HG03103 (cell line): Measurements from ENCODE around the gene LSS.

ENCODE experiments used
- ATAC-seq: cut with Tn5 transposase; IDR thresholded peaks from one replicate; pipeline ENCODE4 v1.9.1; 2021; ENCODE audit warnings: low read depth; ENCODE audit not compliant: unreplicated experiment

Gene LSS

DNA sequence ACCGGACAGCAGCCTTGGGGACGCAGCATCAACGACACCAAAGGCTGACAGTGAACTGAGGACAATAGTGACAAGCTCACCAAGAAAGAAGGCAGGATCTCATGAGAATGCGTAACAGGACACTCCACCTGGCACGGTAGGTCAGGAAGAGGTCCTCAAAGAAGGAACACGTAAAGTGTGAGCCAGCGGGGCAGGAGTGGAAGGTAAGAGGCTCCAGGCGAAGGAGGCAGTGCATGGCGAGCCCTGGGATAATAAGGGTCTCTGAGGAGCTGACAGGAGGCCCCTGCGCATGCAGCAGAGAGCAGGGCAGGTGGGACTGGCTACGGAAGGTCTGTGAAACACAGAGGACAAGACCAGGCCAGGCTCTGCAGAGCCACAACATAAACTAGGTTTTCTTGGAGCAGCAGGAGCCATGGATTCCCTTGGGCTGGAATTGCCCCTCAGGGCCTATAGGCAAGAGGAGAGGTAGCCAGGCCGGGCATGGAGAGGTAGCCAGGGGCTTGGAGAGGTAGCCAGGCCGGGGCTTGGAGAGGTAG lies 8.2 kb downstream of the LSS start:
- no peak for ATAC-seq

DNA sequence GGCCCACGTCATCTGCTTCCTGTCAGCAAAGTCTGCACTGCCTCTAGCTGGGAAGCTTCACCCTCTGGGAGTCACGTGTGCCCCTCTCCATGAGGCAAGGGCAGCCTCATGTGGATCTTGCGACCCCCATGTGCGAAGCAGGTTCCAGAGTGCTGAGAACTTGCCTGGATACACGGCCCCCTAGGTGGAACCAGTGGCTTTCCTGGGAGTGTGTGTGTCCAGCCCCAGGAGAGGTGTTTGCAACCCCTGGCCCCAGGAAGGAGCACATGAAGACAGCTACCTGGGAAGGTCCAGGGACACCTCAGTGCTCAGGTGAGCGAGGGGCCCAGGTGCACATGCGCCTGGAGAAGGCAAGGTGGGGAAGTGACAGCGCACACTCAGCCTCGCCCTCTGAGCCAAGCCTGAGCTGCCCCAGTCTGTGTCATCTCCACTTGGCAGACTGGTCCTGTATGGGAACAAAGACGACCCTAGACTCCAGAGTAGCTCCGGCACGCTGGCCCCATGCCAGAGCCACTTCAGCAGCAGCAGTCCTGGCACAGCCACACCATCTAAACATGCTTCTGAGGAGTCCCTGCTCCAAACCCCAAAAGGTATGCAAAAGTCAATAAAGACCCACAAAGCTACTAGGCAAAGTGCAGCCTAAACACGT lies 8.9 kb downstream of the LSS start:
- no peak for ATAC-seq

GRCh38 chr21:46218906-46219590 lies 9.5 kb downstream of the LSS start:
- ATAC-seq: no peak

GRCh38 chr21:46217511-46218196 lies 10.9 kb downstream of the LSS start:
- ATAC-seq: no peak

GRCh38 chr21:46216132-46216747 lies 12.3 kb downstream of the LSS start:
- no peak for ATAC-seq

- no peak for ATAC-seq
Measured at GRCh38 chr21:46215436-46216131, 13.0 kb downstream of the LSS start.

DNA sequence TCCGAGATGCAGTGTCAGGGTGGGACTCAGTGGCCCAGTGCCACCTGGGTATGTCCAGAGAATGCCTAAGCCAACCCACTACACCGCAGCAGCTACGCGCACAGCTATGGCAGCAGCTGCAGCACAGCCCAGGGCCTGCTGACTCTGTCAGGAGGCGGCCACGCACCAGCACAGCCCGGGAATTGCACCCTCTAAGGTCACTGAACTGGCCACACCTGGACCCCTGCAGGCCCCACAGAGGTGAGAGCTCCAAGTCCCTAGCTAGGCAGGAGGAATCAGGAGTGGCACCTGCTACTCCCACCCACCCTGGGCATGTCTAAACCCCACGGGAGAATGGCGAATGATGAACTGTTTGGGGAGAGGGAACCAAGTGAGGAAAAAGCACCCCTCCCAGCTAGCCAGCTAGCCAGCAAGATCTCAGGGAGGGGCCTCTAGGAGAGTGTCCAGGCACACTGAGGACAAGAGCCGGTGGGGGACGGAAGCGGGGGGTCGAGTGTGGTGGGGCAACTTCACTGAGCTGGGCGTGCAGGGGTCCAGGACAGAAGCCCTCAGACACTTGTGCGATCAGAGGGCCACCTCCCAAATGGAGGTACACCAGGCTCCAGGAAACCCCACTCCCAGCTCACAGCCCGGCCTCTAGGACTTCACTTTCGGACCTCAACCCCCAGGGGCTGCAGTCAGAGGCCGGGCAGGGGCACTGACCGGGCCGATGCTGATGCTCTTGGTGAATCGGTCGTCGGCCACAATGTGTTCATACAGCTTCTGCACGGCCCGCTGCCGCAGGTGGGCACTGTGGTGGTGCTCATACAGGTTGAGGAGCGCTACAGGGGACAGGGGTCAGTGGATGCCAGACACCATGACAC lies 13.9 kb downstream of the LSS start:
- ATAC-seq: no peak

DNA sequence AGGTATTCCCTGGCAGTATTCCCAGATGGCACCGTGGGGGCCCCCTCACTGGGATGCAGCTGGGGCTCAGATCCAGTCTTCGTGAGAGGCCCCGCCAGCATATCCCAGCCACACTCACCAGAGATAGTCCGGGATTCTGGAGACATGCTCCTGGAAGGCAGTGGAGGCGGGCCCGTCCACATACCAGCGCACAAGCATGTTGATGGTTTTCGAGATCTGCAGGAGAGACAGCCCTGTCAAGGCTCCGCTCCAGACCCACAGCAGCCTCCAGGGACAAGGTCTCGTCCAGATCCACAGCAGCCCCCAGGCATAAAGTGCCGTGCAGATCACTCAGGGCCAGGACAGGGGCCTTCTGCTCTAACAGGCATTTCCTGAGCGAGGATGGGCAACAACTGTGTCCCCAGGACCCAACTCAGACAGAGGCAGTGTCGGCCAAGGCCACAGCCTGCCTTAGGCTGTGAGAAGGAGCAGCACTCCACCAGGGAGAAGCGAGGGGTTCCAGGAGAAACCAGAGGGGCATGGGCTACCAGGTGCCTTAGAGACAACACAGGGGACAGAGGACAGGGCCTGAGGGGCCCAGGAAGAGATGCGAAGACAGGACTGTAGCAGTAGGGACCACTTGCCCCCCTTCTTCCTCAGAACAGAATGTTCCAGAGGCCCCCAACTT lies 14.8 kb downstream of the LSS start:
- no peak for ATAC-seq

- no peak for ATAC-seq
Measured at GRCh38 chr21:46212721-46213484, 15.7 kb downstream of the LSS start.

DNA sequence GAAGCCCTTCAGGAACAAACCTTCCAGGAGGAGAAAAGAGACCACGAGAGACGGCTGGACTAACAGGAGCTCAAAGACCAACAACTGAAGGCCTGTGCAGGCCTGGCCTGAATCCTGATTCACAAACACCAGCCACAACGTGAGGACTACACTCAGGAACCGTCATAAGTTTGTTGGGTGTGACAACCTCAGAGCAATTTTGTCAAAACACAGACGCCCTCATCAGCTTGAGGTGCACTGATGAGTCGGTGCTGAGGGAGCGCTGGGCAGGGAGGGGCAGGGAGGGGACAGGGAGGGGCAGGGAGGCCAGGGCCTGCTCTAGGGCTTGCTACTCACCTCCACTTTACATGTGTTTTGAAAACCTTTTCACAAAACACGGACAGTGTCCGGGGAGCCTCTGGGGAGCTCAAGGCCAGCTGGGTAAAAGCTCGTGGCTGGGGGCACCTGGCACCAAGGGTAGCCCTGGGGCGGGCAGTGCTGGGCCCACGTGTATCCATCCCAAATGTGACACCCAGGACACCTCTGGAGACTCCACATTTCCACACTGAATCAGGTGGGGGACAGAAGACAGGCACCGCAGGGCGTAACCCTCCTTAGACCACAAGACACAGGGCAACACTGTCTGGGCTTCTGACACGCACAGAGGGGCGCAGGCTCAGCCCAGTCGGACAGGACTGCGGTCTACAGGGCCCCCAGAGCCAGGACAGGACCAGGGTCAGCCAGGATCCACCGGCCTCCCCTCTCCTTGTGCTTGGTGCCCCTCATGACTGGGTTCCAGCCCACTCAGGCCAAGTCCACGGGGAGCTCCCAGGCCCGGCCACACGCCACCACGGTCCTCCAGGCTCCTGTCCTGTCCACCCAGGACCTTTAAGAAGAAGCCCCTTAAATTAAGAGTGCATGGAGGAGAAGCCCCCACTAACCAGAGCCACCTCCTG lies 16.5 kb downstream of the LSS start:
- no peak for ATAC-seq

DNA sequence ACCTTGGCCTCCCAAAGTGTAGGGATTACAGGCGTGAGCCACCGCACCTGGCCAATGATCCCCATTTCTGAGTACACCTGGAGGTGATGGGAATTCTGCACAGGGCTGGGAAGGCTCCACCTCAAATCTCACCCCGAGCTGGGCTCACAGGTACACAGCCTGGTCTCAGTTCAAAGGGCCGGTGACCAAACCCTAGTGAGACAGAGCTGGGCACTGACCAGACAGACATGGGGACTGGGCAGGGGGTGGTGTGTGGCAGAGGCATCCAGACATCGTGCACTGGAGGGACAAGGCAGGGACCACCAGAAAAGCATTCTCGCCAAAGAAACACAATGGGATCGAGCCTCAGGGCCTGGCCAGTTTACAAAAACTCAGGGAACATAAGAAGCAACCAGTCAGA lies 17.2 kb downstream of the LSS start:
- no peak for ATAC-seq

- ATAC-seq: no peak
Measured at GRCh38 chr21:46210378-46211136, 18.0 kb downstream of the LSS start.

GRCh38 chr21:46208761-46209721 lies 19.5 kb downstream of the LSS start:
- no peak for ATAC-seq

DNA sequence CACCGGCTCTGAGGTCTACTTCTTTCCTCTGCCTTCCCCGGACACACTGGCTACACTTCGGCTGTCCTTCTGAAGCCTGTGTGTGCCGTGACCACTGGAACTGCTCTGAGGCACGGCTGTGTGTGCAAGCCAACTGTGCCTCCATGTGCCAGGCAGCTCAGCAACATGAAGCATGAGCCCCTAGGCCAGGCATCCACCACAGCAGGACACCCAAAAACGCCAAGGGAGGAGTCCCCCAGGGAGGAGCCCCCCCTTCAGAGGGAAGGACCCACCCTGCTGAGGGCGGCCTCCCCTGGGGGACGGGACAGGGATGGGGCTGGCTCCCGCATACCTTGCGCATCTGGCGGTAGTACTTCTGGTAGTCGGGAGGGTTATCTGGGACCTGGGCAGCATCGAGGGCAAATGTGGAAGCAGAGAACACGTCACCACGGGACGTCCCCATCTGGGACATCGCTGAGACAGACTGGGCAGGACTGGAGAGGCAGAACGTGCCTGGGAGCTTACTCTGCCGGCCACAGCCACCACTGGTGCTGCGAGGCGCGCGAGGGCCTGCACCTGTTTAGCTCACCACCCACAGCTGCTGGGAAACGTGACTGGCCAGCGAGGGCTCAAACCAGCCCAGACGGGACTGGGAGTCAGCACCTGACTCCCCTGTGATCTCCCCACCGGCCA lies 20.5 kb downstream of the LSS start:
- no peak for ATAC-seq
